Neural cell (in vitro differentiated cells): ENCODE data around the gene CYP2W1. TPM values are rescaled to one million over a fixed set of nuclear protein-coding genes. Genes with fewer than 3 reads are reported as not detected.

Experiments
- H2AFZ ChIP-seq: fragments of 200-600, 300-800 bp; sonication (generic), shearing (Covaris generic); 2 replicates; pipeline ENCODE4 v1.6.0; 2014; ENCODE audit warnings: low read depth, mild to moderate bottlenecking, antibody characterized with exemption, low read length, moderate library complexity
- H3F3A ChIP-seq: fragments of 200-600 bp; shearing (Covaris generic); 2 replicates; pipeline ENCODE4 v1.6.1; 2016; ENCODE audit warnings: mild to moderate bottlenecking, moderate library complexity, mixed read lengths, antibody characterized with exemption, low read length; ENCODE audit not compliant: insufficient read depth, poor library complexity, severe bottlenecking
- H3K27ac ChIP-seq: fragments of 200-600, 300-800 bp; sonication (generic), shearing (Covaris generic); 2 replicates; pipeline ENCODE4 v1.5.1; 2014; ENCODE audit warnings: mild to moderate bottlenecking, low read length, moderate library complexity
- H3K27me3 ChIP-seq: fragments of 300-800, 200-600 bp; sonication (generic), shearing (Covaris generic); 2 replicates; pipeline ENCODE4 v1.6.0; 2014; ENCODE audit warnings: mild to moderate bottlenecking, low read depth, low read length, moderate library complexity; ENCODE audit not compliant: insufficient read depth
- H3K36me3 ChIP-seq: fragments of 300-800, 200-600 bp; sonication (generic), shearing (Covaris generic); 2 replicates; pipeline ENCODE4 v1.5.1; 2014; ENCODE audit warnings: mild to moderate bottlenecking, antibody characterized with exemption, low read length, moderate library complexity; ENCODE audit not compliant: insufficient read depth
- H3K4me2 ChIP-seq: fragments of 300-800, 200-600 bp; sonication (generic), shearing (Covaris generic); 2 replicates; pipeline ENCODE4 v1.6.0; 2014; ENCODE audit warnings: mild to moderate bottlenecking, low read length
- H3K4me3 ChIP-seq: fragments of 300-800, 200-600 bp; sonication (generic), shearing (Covaris generic); 2 replicates; pipeline ENCODE4 v1.5.1; 2014; ENCODE audit warnings: mild to moderate bottlenecking, low read length, moderate library complexity
- H3K79me2 ChIP-seq: fragments of 200-600 bp; shearing (Covaris generic); replicated peaks from 2 replicates; pipeline ENCODE4 v1.6.0; 2014; ENCODE audit warnings: mild to moderate bottlenecking, low read length, moderate library complexity; ENCODE audit not compliant: insufficient read depth
- H3K9ac ChIP-seq: fragments of 300-800, 200-600 bp; sonication (generic), shearing (Covaris generic); 2 replicates; pipeline ENCODE4 v1.6.1; 2016; ENCODE audit warnings: mild to moderate bottlenecking, low read length, mixed read lengths
- H3K9me2 ChIP-seq: fragments of 200-600 bp; shearing (Covaris generic); 2 replicates; pipeline ENCODE4 v1.6.1; 2016; ENCODE audit warnings: mild to moderate bottlenecking, low read length, mixed read lengths; ENCODE audit not compliant: insufficient read depth
- H3K9me3 ChIP-seq: fragments of 200-600, 300-800 bp; sonication (generic), shearing (Covaris generic); 2 replicates; pipeline ENCODE4 v1.6.1; 2016; ENCODE audit warnings: mild to moderate bottlenecking, mixed run types, low read length, moderate library complexity, mixed read lengths
- H4K20me1 ChIP-seq: fragments of 200-600 bp; shearing (Covaris generic); 2 replicates; pipeline ENCODE4 v1.6.1; 2016; ENCODE audit warnings: mild to moderate bottlenecking, mixed run types; ENCODE audit not compliant: insufficient read depth
- EP300 ChIP-seq: fragments of 450-650 bp; conservative IDR thresholded peaks from 2 replicates; pipeline ENCODE4 v1.6.1; 2014; ENCODE audit warnings: antibody characterized with exemption, mild to moderate bottlenecking, moderate library complexity; ENCODE audit not compliant: poor library complexity, severe bottlenecking
- EZH2 ChIP-seq: fragments of 200-600, 300-800 bp; shearing (Covaris generic), sonication (generic); IDR thresholded peaks from 2 replicates; pipeline ENCODE4 v1.6.1; 2014; ENCODE audit warnings: antibody characterized with exemption, low read length, borderline replicate concordance, mild to moderate bottlenecking; ENCODE audit not compliant: insufficient read depth, poor library complexity, severe bottlenecking
- MXI1 ChIP-seq: fragments of 450-650 bp; conservative IDR thresholded peaks from 2 replicates; pipeline ENCODE4 v1.6.1; 2014; ENCODE audit warnings: antibody characterized with exemption, mild to moderate bottlenecking; ENCODE audit not compliant: poor library complexity, severe bottlenecking
- POLR2AphosphoS5 ChIP-seq: IDR thresholded peaks from 2 replicates; pipeline ENCODE4 v1.6.1; 2012
- RAD21 ChIP-seq: fragments of 450-650 bp; conservative IDR thresholded peaks from 2 replicates; pipeline ENCODE4 v1.6.1; 2014; ENCODE audit warnings: antibody characterized with exemption, mild to moderate bottlenecking, moderate library complexity
- SMC3 ChIP-seq: fragments of 450-650 bp; conservative IDR thresholded peaks from 2 replicates; pipeline ENCODE4 v1.6.1; 2014; ENCODE audit warnings: antibody characterized with exemption, mild to moderate bottlenecking, moderate library complexity; ENCODE audit not compliant: poor library complexity
- TAF1 ChIP-seq: IDR thresholded peaks from 2 replicates; pipeline ENCODE4 v1.6.1; 2012; ENCODE audit warnings: low read depth
- polyA plus RNA-seq: library from polyadenylated mRNA; depleted of rRNA; stranded (reverse); fragments of >200 nt; gene quantifications from 2 replicates; pipeline ENCODE4 v1.2.3, GENCODE V29; 2014
- TF ChIP-seq, protein P1 (sequence below): IDR thresholded peaks from 2 replicates; pipeline ENCODE4 v1.6.1; 2012; ENCODE audit warnings: borderline replicate concordance
- TF ChIP-seq, protein P2 (sequence below): fragments of 450-650 bp; IDR thresholded peaks from 2 replicates; pipeline ENCODE4 v1.5.1; 2014; ENCODE audit warnings: antibody characterized with exemption, mild to moderate bottlenecking, moderate library complexity; ENCODE audit not compliant: poor library complexity, severe bottlenecking

The CYP2W1 gene
- polyA plus RNA-seq, 1 donor from 2014 or later, result not detected

DNA sequence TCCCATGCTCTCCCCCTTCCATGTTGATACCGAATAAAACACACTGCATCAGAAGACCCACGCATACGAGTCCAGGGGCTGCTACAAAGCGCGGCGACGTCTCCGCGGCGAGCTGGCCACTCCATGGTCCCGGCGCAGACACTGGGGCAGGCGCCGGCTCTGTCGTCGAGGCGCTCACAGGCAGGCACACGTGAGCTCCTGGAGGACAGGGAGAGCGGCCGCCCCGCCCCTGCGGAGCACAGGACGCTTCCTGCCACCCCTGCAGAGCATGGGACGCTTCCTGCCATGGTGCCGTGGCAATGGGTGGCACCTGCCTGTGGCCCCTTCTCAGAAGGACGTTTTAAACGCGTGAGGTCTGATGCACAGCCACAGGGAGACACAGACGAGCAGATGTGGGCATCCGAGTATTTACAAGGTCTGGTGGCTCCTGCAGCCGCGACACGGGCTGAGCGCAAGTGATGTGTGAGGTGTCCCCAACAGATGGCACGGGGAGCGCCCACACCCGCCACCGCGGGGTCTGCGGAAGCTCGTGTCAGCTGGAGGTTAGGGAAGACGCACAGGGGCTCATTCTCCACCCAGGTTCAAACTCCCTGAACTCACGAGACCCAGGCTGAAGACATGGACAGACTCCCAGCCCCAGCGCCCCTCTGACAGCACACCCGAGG lies 40.0 kb downstream of the CYP2W1 start:
- TF ChIP-seq, protein P1, sequence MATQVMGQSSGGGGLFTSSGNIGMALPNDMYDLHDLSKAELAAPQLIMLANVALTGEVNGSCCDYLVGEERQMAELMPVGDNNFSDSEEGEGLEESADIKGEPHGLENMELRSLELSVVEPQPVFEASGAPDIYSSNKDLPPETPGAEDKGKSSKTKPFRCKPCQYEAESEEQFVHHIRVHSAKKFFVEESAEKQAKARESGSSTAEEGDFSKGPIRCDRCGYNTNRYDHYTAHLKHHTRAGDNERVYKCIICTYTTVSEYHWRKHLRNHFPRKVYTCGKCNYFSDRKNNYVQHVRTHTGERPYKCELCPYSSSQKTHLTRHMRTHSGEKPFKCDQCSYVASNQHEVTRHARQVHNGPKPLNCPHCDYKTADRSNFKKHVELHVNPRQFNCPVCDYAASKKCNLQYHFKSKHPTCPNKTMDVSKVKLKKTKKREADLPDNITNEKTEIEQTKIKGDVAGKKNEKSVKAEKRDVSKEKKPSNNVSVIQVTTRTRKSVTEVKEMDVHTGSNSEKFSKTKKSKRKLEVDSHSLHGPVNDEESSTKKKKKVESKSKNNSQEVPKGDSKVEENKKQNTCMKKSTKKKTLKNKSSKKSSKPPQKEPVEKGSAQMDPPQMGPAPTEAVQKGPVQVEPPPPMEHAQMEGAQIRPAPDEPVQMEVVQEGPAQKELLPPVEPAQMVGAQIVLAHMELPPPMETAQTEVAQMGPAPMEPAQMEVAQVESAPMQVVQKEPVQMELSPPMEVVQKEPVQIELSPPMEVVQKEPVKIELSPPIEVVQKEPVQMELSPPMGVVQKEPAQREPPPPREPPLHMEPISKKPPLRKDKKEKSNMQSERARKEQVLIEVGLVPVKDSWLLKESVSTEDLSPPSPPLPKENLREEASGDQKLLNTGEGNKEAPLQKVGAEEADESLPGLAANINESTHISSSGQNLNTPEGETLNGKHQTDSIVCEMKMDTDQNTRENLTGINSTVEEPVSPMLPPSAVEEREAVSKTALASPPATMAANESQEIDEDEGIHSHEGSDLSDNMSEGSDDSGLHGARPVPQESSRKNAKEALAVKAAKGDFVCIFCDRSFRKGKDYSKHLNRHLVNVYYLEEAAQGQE, result no peak
- TF ChIP-seq EP300 (no peak), EZH2 (no peak), TAF1 (no peak), MXI1 (no peak), POLR2AphosphoS5 (no peak), RAD21 (no peak), SMC3 (no peak)
- TF ChIP-seq, protein P2, sequence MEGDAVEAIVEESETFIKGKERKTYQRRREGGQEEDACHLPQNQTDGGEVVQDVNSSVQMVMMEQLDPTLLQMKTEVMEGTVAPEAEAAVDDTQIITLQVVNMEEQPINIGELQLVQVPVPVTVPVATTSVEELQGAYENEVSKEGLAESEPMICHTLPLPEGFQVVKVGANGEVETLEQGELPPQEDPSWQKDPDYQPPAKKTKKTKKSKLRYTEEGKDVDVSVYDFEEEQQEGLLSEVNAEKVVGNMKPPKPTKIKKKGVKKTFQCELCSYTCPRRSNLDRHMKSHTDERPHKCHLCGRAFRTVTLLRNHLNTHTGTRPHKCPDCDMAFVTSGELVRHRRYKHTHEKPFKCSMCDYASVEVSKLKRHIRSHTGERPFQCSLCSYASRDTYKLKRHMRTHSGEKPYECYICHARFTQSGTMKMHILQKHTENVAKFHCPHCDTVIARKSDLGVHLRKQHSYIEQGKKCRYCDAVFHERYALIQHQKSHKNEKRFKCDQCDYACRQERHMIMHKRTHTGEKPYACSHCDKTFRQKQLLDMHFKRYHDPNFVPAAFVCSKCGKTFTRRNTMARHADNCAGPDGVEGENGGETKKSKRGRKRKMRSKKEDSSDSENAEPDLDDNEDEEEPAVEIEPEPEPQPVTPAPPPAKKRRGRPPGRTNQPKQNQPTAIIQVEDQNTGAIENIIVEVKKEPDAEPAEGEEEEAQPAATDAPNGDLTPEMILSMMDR, result no peak
- Histone ChIP-seq H3K9me3 (peaks cover 14% of the 10 kb centered on the region), H3K27ac (no peak overlapping the region), H3K36me3 (peaks cover 23% of the 10 kb centered on the region), H2AFZ (no peak overlapping the region), H3K9ac (no peak overlapping the region), H3K4me2 (no peak overlapping the region), H3K27me3 (no peaks in the 10 kb centered on the region), H3K9me2 (no peaks in the 10 kb centered on the region), H3F3A (no peaks in the 10 kb centered on the region), H3K4me3 (no peak overlapping the region), H3K79me2 (peaks cover 45% of the 10 kb centered on the region), H4K20me1 (peaks cover 13% of the 10 kb centered on the region)

DNA sequence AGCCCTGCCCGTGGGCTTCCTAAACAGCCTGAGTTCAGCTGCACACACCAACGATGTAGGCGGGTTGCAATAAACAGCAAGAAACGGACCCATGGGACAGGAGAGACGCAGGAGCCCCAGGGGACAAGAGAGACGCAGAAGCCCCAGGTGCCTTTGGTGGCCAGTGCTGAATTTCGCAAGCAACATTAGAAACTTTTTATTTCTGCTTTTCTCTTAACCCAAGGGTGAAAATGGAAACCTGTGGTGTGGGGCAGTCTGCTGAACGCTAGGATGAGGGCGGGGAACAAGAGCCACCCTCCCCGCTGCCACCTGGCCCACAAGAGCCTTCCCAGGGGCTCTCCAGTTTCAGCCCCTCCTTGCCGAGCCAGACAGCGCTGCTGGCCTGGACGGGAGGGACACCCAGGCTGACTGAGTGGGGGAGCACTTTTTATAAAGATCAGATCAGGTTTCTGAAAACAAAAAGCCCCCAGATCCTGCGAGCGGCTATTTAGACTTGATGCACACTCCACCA lies 41.4 kb downstream of the CYP2W1 start:
- peaks cover 13% of the 10 kb centered on the region for H4K20me1 ChIP-seq
- H3K36me3 ChIP-seq, result peaks cover 23% of the 10 kb centered on the region
- no peak overlapping the region for H2AFZ ChIP-seq
- H3K4me3 ChIP-seq, result no peak overlapping the region
- H3K9me3 ChIP-seq, result peaks cover 14% of the 10 kb centered on the region
- no peak overlapping the region for H3K27ac ChIP-seq
- peaks cover 54% of the 10 kb centered on the region for H3K79me2 ChIP-seq
- H3K4me2 ChIP-seq, result no peak overlapping the region
- TF ChIP-seq TAF1 (no peak), MXI1 (no peak), POLR2AphosphoS5 (no peak), RAD21 (no peak), EP300 (no peak), EZH2 (no peak), SMC3 (no peak)
- TF ChIP-seq, protein P1, result no peak
- TF ChIP-seq, protein P2, result no peak
- H3K9ac ChIP-seq, result no peak overlapping the region
- no peaks in the 10 kb centered on the region for H3K27me3 ChIP-seq
- H3K9me2 ChIP-seq, result no peaks in the 10 kb centered on the region
- no peaks in the 10 kb centered on the region for H3F3A ChIP-seq
